ENCODE measurements around the gene ECM2.

ECM2 gene

DNA sequence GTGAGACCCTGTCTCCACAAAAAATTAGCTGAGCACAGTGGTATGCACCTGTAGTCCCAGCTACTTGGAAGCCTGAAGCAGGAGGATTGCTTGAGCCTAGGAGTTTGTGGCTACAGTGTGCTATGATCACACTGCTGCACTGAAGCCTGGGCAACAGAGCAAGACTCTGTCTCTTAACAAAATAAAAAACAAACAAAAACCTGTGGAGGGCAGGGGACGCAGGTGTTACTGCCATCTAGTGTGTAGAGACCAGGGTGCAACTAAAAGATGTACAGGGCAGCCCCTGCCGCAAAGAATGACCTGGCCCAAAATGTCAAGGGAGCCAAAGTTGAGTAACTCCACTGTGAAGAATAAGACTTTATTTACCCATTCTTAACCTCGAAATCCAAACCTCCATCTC is 80.6 kb downstream of the ECM2 start:
- no peak overlapping the region for H3K4me3 ChIP-seq (ENCODE audit: low read depth, low read length)
- TF ChIP-seq, protein P1, sequence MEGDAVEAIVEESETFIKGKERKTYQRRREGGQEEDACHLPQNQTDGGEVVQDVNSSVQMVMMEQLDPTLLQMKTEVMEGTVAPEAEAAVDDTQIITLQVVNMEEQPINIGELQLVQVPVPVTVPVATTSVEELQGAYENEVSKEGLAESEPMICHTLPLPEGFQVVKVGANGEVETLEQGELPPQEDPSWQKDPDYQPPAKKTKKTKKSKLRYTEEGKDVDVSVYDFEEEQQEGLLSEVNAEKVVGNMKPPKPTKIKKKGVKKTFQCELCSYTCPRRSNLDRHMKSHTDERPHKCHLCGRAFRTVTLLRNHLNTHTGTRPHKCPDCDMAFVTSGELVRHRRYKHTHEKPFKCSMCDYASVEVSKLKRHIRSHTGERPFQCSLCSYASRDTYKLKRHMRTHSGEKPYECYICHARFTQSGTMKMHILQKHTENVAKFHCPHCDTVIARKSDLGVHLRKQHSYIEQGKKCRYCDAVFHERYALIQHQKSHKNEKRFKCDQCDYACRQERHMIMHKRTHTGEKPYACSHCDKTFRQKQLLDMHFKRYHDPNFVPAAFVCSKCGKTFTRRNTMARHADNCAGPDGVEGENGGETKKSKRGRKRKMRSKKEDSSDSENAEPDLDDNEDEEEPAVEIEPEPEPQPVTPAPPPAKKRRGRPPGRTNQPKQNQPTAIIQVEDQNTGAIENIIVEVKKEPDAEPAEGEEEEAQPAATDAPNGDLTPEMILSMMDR (IDR thresholded peaks at IDR 0.05; ENCODE audit: borderline replicate concordance, insufficient read depth, low read depth, low read length) = peak; percentile 37; the same call in 1 of the 2 replicates

DNA sequence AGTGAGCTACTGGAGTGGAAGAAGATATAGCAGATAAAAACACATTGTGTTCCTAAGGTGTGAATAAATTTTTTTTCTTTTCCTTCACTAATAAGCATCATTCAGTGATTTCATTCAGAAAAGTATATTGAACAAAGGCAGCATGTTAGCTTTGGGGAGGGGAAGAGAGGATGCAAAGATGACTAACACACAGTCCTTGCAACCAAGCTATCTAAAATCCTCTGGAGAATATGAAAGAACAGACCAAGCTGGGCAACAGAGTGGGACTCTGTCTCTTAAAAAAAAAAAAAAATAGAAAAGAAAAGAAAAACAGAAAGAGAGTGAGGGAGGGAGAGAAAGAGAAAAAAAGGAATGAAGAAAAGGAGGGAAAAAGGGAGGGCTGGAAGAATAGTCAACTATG is 89.3 kb downstream of the ECM2 start:
- TF ChIP-seq, protein P1 (IDR thresholded peaks at IDR 0.05; ENCODE audit: borderline replicate concordance, insufficient read depth, low read depth, low read length) = no peak

More for the DNA sequence above, 89.3 kb downstream of the ECM2 start:
- no peak overlapping the region for H3K4me3 ChIP-seq (ENCODE audit: low read depth, low read length)
